Glutamatergic neuron (in vitro differentiated cells): Measurements from ENCODE around the gene KCNH1. TPM values are rescaled to one million over a fixed set of nuclear protein-coding genes. Genes with fewer than 3 reads are reported as not detected.
"Not testable (repeated sequence)": the region's sequence is repeated elsewhere in the genome, so short reads cannot be mapped to it uniquely, and the experiment has no call there.

Source experiments
- DNase-seq: peaks from one replicate; pipeline ENCODE4 v3.0.0; 2022
- H3K27ac Mint-ChIP-seq: one replicate; pipeline ENCODE4 v1.8.0; 2020; ENCODE audit warnings: mild to moderate bottlenecking, mixed read lengths, inconsistent platforms; ENCODE audit not compliant: unreplicated experiment
- H3K27me3 Mint-ChIP-seq: one replicate; pipeline ENCODE4 v1.8.0; 2020; ENCODE audit warnings: mild to moderate bottlenecking, moderate library complexity, mixed read lengths, inconsistent platforms; ENCODE audit not compliant: unreplicated experiment
- H3K36me3 Mint-ChIP-seq: one replicate; pipeline ENCODE4 v1.8.0; 2020; ENCODE audit warnings: mild to moderate bottlenecking, mixed read lengths, inconsistent platforms; ENCODE audit not compliant: unreplicated experiment
- H3K4me1 Mint-ChIP-seq: one replicate; pipeline ENCODE4 v1.8.0; 2020; ENCODE audit warnings: mild to moderate bottlenecking, low read depth, mixed read lengths, inconsistent platforms; ENCODE audit not compliant: unreplicated experiment
- H3K4me3 Mint-ChIP-seq: one replicate; pipeline ENCODE4 v1.8.0; 2020; ENCODE audit warnings: mild to moderate bottlenecking, mixed read lengths, inconsistent platforms; ENCODE audit not compliant: unreplicated experiment
- H3K9me3 Mint-ChIP-seq: one replicate; pipeline ENCODE4 v1.8.0; 2020; ENCODE audit warnings: mild to moderate bottlenecking, moderate library complexity, mixed read lengths, inconsistent platforms; ENCODE audit not compliant: unreplicated experiment
- CTCF ChIP-seq: fragments of 200-600 bp; sonication (generic); IDR thresholded peaks from one replicate; pipeline ENCODE4 v1.5.0; 2021; ENCODE audit not compliant: partially characterized antibody, unreplicated experiment
- total RNA-seq: library from RNA; stranded (reverse); fragmentation: NEBNext Ultra II Directional; extraction: Animal tissue kit (Norgen Biotek cat#: 25700); gene quantifications from one replicate; pipeline ENCODE4 v1.2.1, GENCODE V29; 2021; ENCODE audit not compliant: unreplicated experiment

KCNH1 gene
- total RNA-seq, 1 donor from 2014 or later = 7.8 TPM

- no peaks in the 10 kb centered on the region for H3K4me1 Mint-ChIP-seq
These were observed 119.7 kb downstream of the KCNH1 start for GRCh38 chr1:211014275-211014674.

GRCh38 chr1:211013346-211014240 lies 120.4 kb downstream of the KCNH1 start:
- no peak for TF ChIP-seq CTCF
- H3K9me3 Mint-ChIP-seq = peaks cover 2% of the 10 kb centered on the region
- peaks cover 2% of the 10 kb centered on the region for H3K27me3 Mint-ChIP-seq

More at GRCh38 chr1:211014275-211014674, 119.7 kb downstream of the KCNH1 start:
- no peak for DNase-seq
- Mint-ChIP-seq H3K27me3 (peaks cover 2% of the 10 kb centered on the region), H3K9me3 (no peaks in the 10 kb centered on the region), H3K36me3 (no peaks in the 10 kb centered on the region), H3K4me3 (no peak overlapping the region), H3K27ac (no peak overlapping the region)
- no peak for TF ChIP-seq CTCF

GRCh38 chr1:211011128-211011527 lies 122.8 kb downstream of the KCNH1 start:
- H3K4me1 Mint-ChIP-seq, H3K27ac Mint-ChIP-seq, H3K27me3 Mint-ChIP-seq, H3K9me3 Mint-ChIP-seq, H3K36me3 Mint-ChIP-seq, DNase-seq, H3K4me3 Mint-ChIP-seq: not testable (repeated sequence)

More at GRCh38 chr1:211013346-211014240, 120.4 kb downstream of the KCNH1 start:
- no peaks in the 10 kb centered on the region for H3K4me1 Mint-ChIP-seq
- H3K4me3 Mint-ChIP-seq = no peak overlapping the region
- no peaks in the 10 kb centered on the region for H3K36me3 Mint-ChIP-seq
- H3K27ac Mint-ChIP-seq = no peak overlapping the region
- DNase-seq = no peak

GRCh38 chr1:211009944-211010343 lies 124.0 kb downstream of the KCNH1 start:
- Mint-ChIP-seq H3K27me3 (peaks cover 2% of the 10 kb centered on the region), H3K36me3 (no peaks in the 10 kb centered on the region), H3K27ac (no peak overlapping the region), H3K9me3 (peaks cover 2% of the 10 kb centered on the region), H3K4me3 (no peak overlapping the region), H3K4me1 (no peaks in the 10 kb centered on the region)
- TF ChIP-seq CTCF = no peak
- DNase-seq = no peak

- TF ChIP-seq CTCF = no peak
- Mint-ChIP-seq H3K4me3 (no peak overlapping the region), H3K9me3 (peaks cover 2% of the 10 kb centered on the region), H3K27ac (no peak overlapping the region), H3K4me1 (no peaks in the 10 kb centered on the region), H3K27me3 (peaks cover 2% of the 10 kb centered on the region), H3K36me3 (no peaks in the 10 kb centered on the region)
- DNase-seq = no peak
These were observed 126.1 kb downstream of the KCNH1 start for GRCh38 chr1:211007830-211008229.

- H3K9me3 Mint-ChIP-seq = peaks cover 15% of the 10 kb centered on the region
- DNase-seq = not testable (repeated sequence)
These were observed 138.0 kb downstream of the KCNH1 start for GRCh38 chr1:210995931-210996330.

More at GRCh38 chr1:210995931-210996330, 138.0 kb downstream of the KCNH1 start:
- not testable (repeated sequence) for H3K4me3 Mint-ChIP-seq, H3K27me3 Mint-ChIP-seq, H3K27ac Mint-ChIP-seq, H3K4me1 Mint-ChIP-seq
- H3K36me3 Mint-ChIP-seq = peaks cover 24% of the 10 kb centered on the region
